HepG2 (cell line): ENCODE data around the gene ZNF322. TPM values are rescaled to one million over a fixed set of nuclear protein-coding genes. Genes with fewer than 3 reads are reported as not detected.

Source experiments
- ATAC-seq: fragments of 200-7000 bp; cut with Tn5 transposase; 3 replicates; pipeline ENCODE4 v1.9.1; 2020; ENCODE audit warnings: mild to moderate bottlenecking, moderate library complexity
- BruUV-seq: library from RNA; stranded (reverse); fragments of 400-500 nt; replicated peaks from 2 replicates; lab custom pipeline; 2021; lab: Mats Ljungman, UMichigan
- CTCF ChIA-PET: fragments of 300-600 bp; formaldehyde crosslinking; extraction: SDS; loops from one replicate; lab custom pipeline; 2021; ENCODE audit warnings: low total read pairs, inconsistent platforms, low intra/inter-chr PET ratio; lab: Yijun Ruan, JAX
- POLR2A ChIA-PET: fragments of 350-600 bp; sonication (Branson Sonifier 250); formaldehyde crosslinking; loops from one replicate; lab custom pipeline; 2020; ENCODE audit warnings: antibody characterized with exemption, inconsistent platforms; lab: Yijun Ruan, JAX
- DNase-seq: peaks from one replicate; pipeline ENCODE4 v3.0.0-alpha.2; 2015; ENCODE audit warnings: low spot score
- FAIRE-seq: peaks from 3 replicates; lab custom pipeline; 2011; peaks lifted over from hg19 to GRCh38; lab: Jason Lieb, UNC
- H2AFZ ChIP-seq: one replicate; pipeline ENCODE4 v1.6.1; 2011; ENCODE audit warnings: low read length, inconsistent platforms
- H3K27ac ChIP-seq: fragments of 300-600 bp; 3 replicates; pipeline ENCODE4 v1.8.0; 2011; ENCODE audit warnings: mixed run types, mild to moderate bottlenecking, mixed read lengths, low read length, inconsistent platforms; ENCODE audit not compliant: insufficient read depth; ENCODE audit errors: extremely low read length
- H3K27me3 ChIP-seq, 2 experiments: fragments of 200-600 bp in 1 of 2; 2 replicates in 1 of 2; 3 replicates in 1 of 2; pipeline versions ENCODE4 v1.6.0 to v1.8.0; 2011; ENCODE audit warnings: low read length in 2 of 2, mild to moderate bottlenecking in 2 of 2, moderate library complexity in 2 of 2, inconsistent platforms in 1 of 2; ENCODE audit not compliant: insufficient read depth in 2 of 2, control insufficient read depth in 1 of 2
- H3K36me3 ChIP-seq, 2 experiments: fragments of 200-600 bp in 1 of 2; replicated peaks in 1 of 2; 2 replicates in 1 of 2; 3 replicates in 1 of 2; pipeline versions ENCODE4 v1.5.1 to v1.8.0; 2011; ENCODE audit warnings: low read length in 2 of 2, inconsistent platforms in 1 of 2; ENCODE audit not compliant: insufficient read depth in 2 of 2, control insufficient read depth in 1 of 2
- H3K4me1 ChIP-seq: 2 replicates; pipeline ENCODE4 v1.5.1; 2012; ENCODE audit warnings: low read length, inconsistent platforms; ENCODE audit not compliant: insufficient read depth
- H3K4me2 ChIP-seq: 2 replicates; pipeline ENCODE4 v1.6.0; 2011; ENCODE audit warnings: low read depth, low read length, inconsistent platforms
- H3K4me3 ChIP-seq, 3 experiments: fragments of 200-600 bp in 1 of 3; sonication (generic), shearing (Covaris generic) in 1 of 3; replicated peaks in 1 of 3; 2 replicates each; pipeline ENCODE4 v1.5.1; 2011 to 2016; ENCODE audit warnings: low read length in 3 of 3, inconsistent platforms in 2 of 3, low read depth in 2 of 3, mild to moderate bottlenecking in 2 of 3, control low read depth in 1 of 3, mixed read lengths in 1 of 3; ENCODE audit not compliant: insufficient read depth in 1 of 3
- H3K79me2 ChIP-seq: one replicate; pipeline ENCODE4 v1.6.1; 2011; ENCODE audit warnings: low read length, inconsistent platforms; ENCODE audit not compliant: insufficient read depth
- H3K9ac ChIP-seq: 2 replicates; pipeline ENCODE4 v1.6.0; 2011; ENCODE audit warnings: mild to moderate bottlenecking, low read depth, low read length, inconsistent platforms; ENCODE audit not compliant: insufficient read depth
- H3K9me3 ChIP-seq: 2 replicates; pipeline ENCODE4 v1.5.1; 2012; ENCODE audit warnings: mild to moderate bottlenecking, low read length
- H4K20me1 ChIP-seq: 2 replicates; pipeline ENCODE4 v1.6.0; 2011; ENCODE audit warnings: inconsistent platforms, mild to moderate bottlenecking, low read length, moderate library complexity; ENCODE audit not compliant: insufficient read depth
- MED8 ChIP-seq: sonication (generic); formaldehyde crosslinking; IDR thresholded peaks from 2 replicates; pipeline ENCODE4 v1.8.1; 2023; ENCODE audit warnings: mild to moderate bottlenecking, missing genetic modification reagents; ENCODE audit not compliant: insufficient replicate concordance
- NCOR1 ChIP-seq: fragments of 200-600 bp; sonication (generic); IDR thresholded peaks from 2 replicates; pipeline ENCODE4 v1.7.0; 2017; ENCODE audit warnings: antibody characterized with exemption, low read length, borderline replicate concordance
- RARA ChIP-seq: IDR thresholded peaks from 2 replicates; pipeline ENCODE4 v1.6.1; 2016; ENCODE audit warnings: missing genetic modification reagents, missing compliant biosample characterization
- ZNF558 ChIP-seq: sonication (generic); formaldehyde crosslinking; IDR thresholded peaks from 2 replicates; pipeline ENCODE4 v1.9.0; 2022; ENCODE audit warnings: mild to moderate bottlenecking, missing genetic modification reagents, borderline replicate concordance
- ZNF747 ChIP-seq: sonication (generic); formaldehyde crosslinking; IDR thresholded peaks from 2 replicates; pipeline ENCODE4 v1.8.1; 2023; ENCODE audit warnings: missing genetic modification reagents, mild to moderate bottlenecking, borderline replicate concordance
- WGBS: methylation state at CpG from one replicate; pipeline ENCODE4 v1.1.6; 2017; ENCODE audit warnings: low lambda C conversion rate; 5-methylcytosine and 5-hydroxymethylcytosine counted together
- in situ Hi-C: cut with HindIII; loops from 2 replicates; pipeline ENCODE4 v1.10.0; 2017; ENCODE audit warnings: low pct_unique_long_range_greater_than_20kb; ENCODE audit not compliant: extremely low pct_ligation_motif_present
- intact Hi-C: fragments of 100-400 bp; cut with micrococcal nuclease; formaldehyde crosslinking; loops from one replicate; pipeline ENCODE4 v1.10.0; 2022; ENCODE audit not compliant: unreplicated experiment
- polyA plus RNA-seq, 8 experiments: library from polyadenylated mRNA; depleted of rRNA in 3 of 8; stranded (reverse) in 7 of 8; unstranded in 1 of 8; fragments of >200 nt; fragmentation: Illumina TruSeq in 4 of 8; extraction: Trizol in 4 of 8; gene quantifications; 2 replicates each; pipeline versions ENCODE4 v1.2.1 to v1.2.3, GENCODE V29; 2011 to 2016; ENCODE audit warnings: low read depth in 4 of 8, missing spikeins in 1 of 8, mixed read lengths in 1 of 8; ENCODE audit not compliant: insufficient read depth in 1 of 8
- total RNA-seq, 5 experiments: library from RNA; depleted of rRNA; stranded (reverse); fragments of >200 nt; fragmentation: Illumina TruSeq; extraction: Trizol; gene quantifications; 2 replicates each; pipeline ENCODE4 v1.2.3, GENCODE V29; 2016; ENCODE audit warnings: low read depth in 1 of 5
- TF ChIP-seq, protein P1 (sequence below): sonication (generic); formaldehyde crosslinking; IDR thresholded peaks from 2 replicates; pipeline ENCODE4 v1.8.0; 2022; ENCODE audit warnings: mild to moderate bottlenecking, missing genetic modification reagents
- TF ChIP-seq, protein P2 (sequence below): sonication (generic); formaldehyde crosslinking; IDR thresholded peaks from 2 replicates; pipeline ENCODE4 v1.5.1; 2020; ENCODE audit warnings: mild to moderate bottlenecking, missing genetic modification reagents, moderate library complexity

Gene ZNF322
- total and polyA plus RNA-seq, 2 of the 13 experiments (the other 11 are each of a cell fraction or from before 2014, with no cell fraction given) = 8.3 to 22.8 TPM

DNA sequence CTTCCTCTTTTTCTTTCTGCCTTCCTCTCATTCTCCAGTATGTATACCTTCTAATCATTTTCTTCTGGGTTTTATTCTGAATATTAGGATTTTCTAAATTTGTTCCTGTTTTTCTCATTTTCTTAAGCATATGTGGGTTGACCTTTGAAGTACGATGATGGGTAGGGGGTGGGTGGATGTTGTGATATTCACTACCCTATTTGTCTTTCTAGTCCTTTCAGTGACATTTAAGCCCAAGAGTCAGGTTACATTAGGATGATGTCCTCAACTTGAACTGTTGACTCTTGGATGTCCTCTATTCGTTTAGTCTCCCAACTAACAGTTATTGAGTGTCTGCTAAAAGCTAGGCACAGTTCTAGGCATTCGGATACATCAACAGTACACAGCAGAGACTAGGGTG, 55.5 kb downstream of the ZNF322 start:
- Histone ChIP-seq H3K79me2 (no peaks in the 10 kb centered on the region), H3K9ac (no peak overlapping the region), H4K20me1 (no peaks in the 10 kb centered on the region), H2AFZ (no peak overlapping the region), H3K4me2 (no peak overlapping the region), H3K9me3 (no peaks in the 10 kb centered on the region), H3K27me3 (no peaks in the 10 kb centered on the region), H3K4me1 (peaks cover 5% of the 10 kb centered on the region; the same call in 1 of the 2 replicates), H3K4me3 (no peak overlapping the region), H3K27ac (no peak overlapping the region), H3K36me3 (peaks cover 0 to 9% of the 10 kb centered on the region in 2 experiments; a peak in 3 of 5 replicates)
- CTCF ChIA-PET = no interaction called here
- intact Hi-C loops (no loop called here), in situ Hi-C loops (no loop called here)
- BruUV-seq = no TSS peak
- POLR2A ChIA-PET = no interaction called here
- peak; percentile 42; the same call in 1 of the 2 replicates for TF ChIP-seq RARA (CRISPR knock-in tag)
- no peak for TF ChIP-seq MED8 (CRISPR knock-in tag)
- TF ChIP-seq, protein P1, sequence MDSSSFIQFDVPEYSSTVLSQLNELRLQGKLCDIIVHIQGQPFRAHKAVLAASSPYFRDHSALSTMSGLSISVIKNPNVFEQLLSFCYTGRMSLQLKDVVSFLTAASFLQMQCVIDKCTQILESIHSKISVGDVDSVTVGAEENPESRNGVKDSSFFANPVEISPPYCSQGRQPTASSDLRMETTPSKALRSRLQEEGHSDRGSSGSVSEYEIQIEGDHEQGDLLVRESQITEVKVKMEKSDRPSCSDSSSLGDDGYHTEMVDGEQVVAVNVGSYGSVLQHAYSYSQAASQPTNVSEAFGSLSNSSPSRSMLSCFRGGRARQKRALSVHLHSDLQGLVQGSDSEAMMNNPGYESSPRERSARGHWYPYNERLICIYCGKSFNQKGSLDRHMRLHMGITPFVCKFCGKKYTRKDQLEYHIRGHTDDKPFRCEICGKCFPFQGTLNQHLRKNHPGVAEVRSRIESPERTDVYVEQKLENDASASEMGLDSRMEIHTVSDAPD = no peak
- TF ChIP-seq ZNF558 (CRISPR knock-in tag) = no peak
- no peak for TF ChIP-seq ZNF747 (CRISPR knock-in tag)
- no peak for TF ChIP-seq NCOR1
- TF ChIP-seq, protein P2, sequence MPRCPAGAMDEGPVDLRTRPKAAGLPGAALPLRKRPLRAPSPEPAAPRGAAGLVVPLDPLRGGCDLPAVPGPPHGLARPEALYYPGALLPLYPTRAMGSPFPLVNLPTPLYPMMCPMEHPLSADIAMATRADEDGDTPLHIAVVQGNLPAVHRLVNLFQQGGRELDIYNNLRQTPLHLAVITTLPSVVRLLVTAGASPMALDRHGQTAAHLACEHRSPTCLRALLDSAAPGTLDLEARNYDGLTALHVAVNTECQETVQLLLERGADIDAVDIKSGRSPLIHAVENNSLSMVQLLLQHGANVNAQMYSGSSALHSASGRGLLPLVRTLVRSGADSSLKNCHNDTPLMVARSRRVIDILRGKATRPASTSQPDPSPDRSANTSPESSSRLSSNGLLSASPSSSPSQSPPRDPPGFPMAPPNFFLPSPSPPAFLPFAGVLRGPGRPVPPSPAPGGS (CRISPR knock-in tag) = no peak
- no peak for ATAC-seq
- 37% methylated on average over 3 of the region's 3 CpGs for WGBS
- DNase-seq = no peak
- FAIRE-seq = no peak
